ENCODE data around the gene SPATA6. TPM values are rescaled to one million over a fixed set of nuclear protein-coding genes. Genes with fewer than 3 reads are reported as not detected.

Gene SPATA6
- total and polyA plus RNA-seq, 2 of the 8 experiments (the other 6 are each of a cell fraction or from before 2014, with no cell fraction given), result 2.4 to 17.2 TPM

GRCh38 chr1:48506870-48507269 lies 34.9 kb upstream of the SPATA6 start:
- H3K23ac ChIP-seq (ENCODE audit: insufficient read length), result no peak overlapping the region
- H3K9ac ChIP-seq (replicated peaks in 1 of 4; ENCODE audit: extremely low read depth in 1 of 4, low read depth in 3 of 4, low read length in 3 of 4), result no peak overlapping the region
- no peak overlapping the region for H2BK15ac ChIP-seq (ENCODE audit: low read length)
- H2BK120ac ChIP-seq (replicated peaks; ENCODE audit: low read depth, low read length), result no peak overlapping the region
- H3K23me2 ChIP-seq (ENCODE audit: low read depth, low read length), result 0 out of 2 replicates have a peak, but pooled peaks cover 2% of the 10 kb centered on the region
- H4K5ac ChIP-seq (ENCODE audit: insufficient read length, low read depth, low read length), result no peak overlapping the region
- POLR2A ChIA-PET (ENCODE audit: partially characterized antibody), result no interaction called here
- no peak overlapping the region for H2BK5ac ChIP-seq (ENCODE audit: low read depth, low read length)
- no peak overlapping the region for H3K18ac ChIP-seq (ENCODE audit: extremely low read depth, low read length)
- H3K27me3 ChIP-seq (replicated peaks in 1 of 4; ENCODE audit: control insufficient read depth in 3 of 4, extremely low read depth in 1 of 4, insufficient read depth in 3 of 4, low read length in 3 of 4), result no peaks in the 10 kb centered on the region
- H2AK5ac ChIP-seq (ENCODE audit: low read depth, low read length), result no peak overlapping the region
- no peak for DNase-seq (ENCODE audit: low read depth in 1 of 2, low spot score in 2 of 2)
- no peak overlapping the region for H2BK20ac ChIP-seq (ENCODE audit: low read length)
- H3K56ac ChIP-seq (replicated peaks; ENCODE audit: insufficient read length, low read depth, low read length), result no peak overlapping the region
- no peaks in the 10 kb centered on the region for H4K20me1 ChIP-seq (replicated peaks in 1 of 2; ENCODE audit: control insufficient read depth in 1 of 2, insufficient read depth in 2 of 2, low read length in 2 of 2)
- no peaks in the 10 kb centered on the region for H3K9me3 ChIP-seq (ENCODE audit: insufficient read depth in 2 of 2, low read depth in 1 of 2, low read length in 1 of 2)
- no peak overlapping the region for H2AFZ ChIP-seq (ENCODE audit: low read length)
- H4K91ac ChIP-seq (replicated peaks; ENCODE audit: insufficient read length, low read length), result no peak overlapping the region
- H3K14ac ChIP-seq (ENCODE audit: insufficient read length), result no peak overlapping the region
- no peaks in the 10 kb centered on the region for H3K4me1 ChIP-seq (replicated peaks in 1 of 4; ENCODE audit: control insufficient read depth in 3 of 4, insufficient read depth in 4 of 4, low read length in 3 of 4)
- H3K79me2 ChIP-seq (ENCODE audit: control insufficient read depth in 1 of 2, insufficient read depth in 2 of 2, low read length in 2 of 2), result no peaks in the 10 kb centered on the region
- CTCF ChIA-PET (ENCODE audit: partially characterized antibody), result interaction anchor here (1.0 to 2.0 kb wide), 4 partner anchors 9 to 88 kb away, joined by 3 to 14 read pairs (median 4); no protein-coding TSS in a partner anchor
- H4K8ac ChIP-seq (ENCODE audit: extremely low read depth, insufficient read depth, low read length), result no peak overlapping the region
- no peak for FAIRE-seq
- H3K4me3 ChIP-seq (ENCODE audit: extremely low read depth in 1 of 4, insufficient read depth in 2 of 4, low read depth in 3 of 4, low read length in 4 of 4), result no peak overlapping the region
- H3K4ac ChIP-seq (replicated peaks; ENCODE audit: insufficient read length, low read depth, low read length), result no peak overlapping the region
- H3K4me2 ChIP-seq (ENCODE audit: insufficient read depth in 1 of 2, low read depth in 2 of 2, low read length in 2 of 2), result no peak overlapping the region
- H2BK12ac ChIP-seq (ENCODE audit: low read depth, low read length), result no peak overlapping the region
- WGBS, 2 experiments (ENCODE audit: extremely low coverage in 1 of 2, insufficient coverage in 1 of 2, insufficient read length in 1 of 2, insufficient replicate concordance in 2 of 2, low coverage in 1 of 2, low lambda C conversion rate in 2 of 2, missing lambda C conversion rate in 1 of 2), result 0% methylated on average over 1 of the region's 1 CpG; no CpG with 5 or more reads in 1 of the 2 experiments
- no peaks in the 10 kb centered on the region for H3K79me1 ChIP-seq (ENCODE audit: low read depth, low read length)
- H3K36me3 ChIP-seq (ENCODE audit: control insufficient read depth in 2 of 4, insufficient read depth in 4 of 4, low read length in 3 of 4), result no peaks in the 10 kb centered on the region
- H3K27ac ChIP-seq (ENCODE audit: low read depth, low read length), result no peak overlapping the region
- TF ChIP-seq MAFK (IDR thresholded peaks at IDR 0.05; ENCODE audit: low read depth, low read length) (no peak), MAX (IDR thresholded peaks at IDR 0.05) (no peak), CHD2 (IDR thresholded peaks at IDR 0.05; ENCODE audit: low read length) (no peak), GABPA (IDR thresholded peaks at IDR 0.05; ENCODE audit: borderline replicate concordance, insufficient read depth, low read length) (no peak), KDM4A (IDR thresholded peaks at IDR 0.05; ENCODE audit: low read depth, low read length, severe bottlenecking) (no peak), RAD21 (IDR thresholded peaks at IDR 0.05 in 1 of 2, conservative IDR thresholded peaks at IDR 0.05 in 1 of 2; ENCODE audit: low read depth in 2 of 2, low read length in 2 of 2) (no peak), FOSL1 (IDR thresholded peaks at IDR 0.05; ENCODE audit: insufficient read depth, low read depth, low read length) (no peak), HDAC2 (IDR thresholded peaks at IDR 0.05; ENCODE audit: borderline replicate concordance in 1 of 2, low read depth in 2 of 2, low read length in 2 of 2) (no peak), CHD1 (IDR thresholded peaks at IDR 0.05; ENCODE audit: low read depth, low read length) (no peak), RBBP5 (IDR thresholded peaks at IDR 0.05; ENCODE audit: borderline replicate concordance, low read depth, low read length) (no peak), ZNF274 (IDR thresholded peaks at IDR 0.05; ENCODE audit: borderline replicate concordance, extremely low read depth, low read length) (no peak), SIRT6 (IDR thresholded peaks at IDR 0.05; ENCODE audit: low read length) (no peak), GTF2F1 (IDR thresholded peaks at IDR 0.05; ENCODE audit: borderline replicate concordance, low read depth, low read length) (no peak), KDM1A (IDR thresholded peaks at IDR 0.05; ENCODE audit: borderline replicate concordance, low read length) (no peak)

All from H1 (cell line).